K562 (cell line): ENCODE measurements around the gene KCND2. TPM values are rescaled to one million over a fixed set of nuclear protein-coding genes. Genes with fewer than 3 reads are reported as not detected.

Experiments
- ATAC-seq: fragments of 200-7000 bp; cut with Tn5 transposase; 3 replicates; pipeline ENCODE4 v1.9.1; 2020; ENCODE audit warnings: moderate library complexity
- BruUV-seq: library from RNA; stranded (reverse); fragments of 400-500 nt; replicated peaks from 2 replicates; lab custom pipeline; 2021; lab: Mats Ljungman, UMichigan
- CTCF ChIA-PET: fragments of 300-600 bp; formaldehyde crosslinking; extraction: SDS; loops from one replicate; lab custom pipeline; 2021; ENCODE audit warnings: low intra/inter-chr PET ratio; lab: Yijun Ruan, JAX
- POLR2A ChIA-PET: fragments of 300-600, 350-650 bp; sonication (Branson Sonifier 250); formaldehyde crosslinking; extraction: SDS; loops from one replicate; lab custom pipeline; 2021; ENCODE audit warnings: antibody characterized with exemption, inconsistent platforms; lab: Yijun Ruan, JAX
- DNase-seq, 4 experiments: peaks; one replicate each; pipeline versions ENCODE4 v3.0.0 to v3.0.0-alpha.2; 2011 to 2018; ENCODE audit warnings: low spot score in 3 of 4, mixed read lengths in 3 of 4; ENCODE audit errors: extremely low read depth in 1 of 4
- FAIRE-seq: peaks from 2 replicates; lab custom pipeline; 2011; peaks lifted over from hg19 to GRCh38; lab: Jason Lieb, UNC
- H2AFZ ChIP-seq: 2 replicates; pipeline ENCODE4 v1.6.0; 2011; ENCODE audit warnings: low read depth, low read length, control low read depth, inconsistent platforms
- H3K27ac ChIP-seq: fragments of 200-600 bp; 3 replicates; pipeline ENCODE4 v1.8.0; 2011; ENCODE audit warnings: low read depth, mild to moderate bottlenecking, control low read depth, inconsistent platforms, low read length, moderate library complexity, mixed read lengths; ENCODE audit errors: extremely low read depth
- H3K27me3 ChIP-seq, 2 experiments: fragments of 300-600 bp in 1 of 2; 2 replicates in 1 of 2; 3 replicates in 1 of 2; pipeline versions ENCODE4 v1.6.0 to v1.8.0; 2011; ENCODE audit warnings: inconsistent platforms in 2 of 2, low read length in 2 of 2, mild to moderate bottlenecking in 1 of 2, mixed read lengths in 1 of 2, moderate library complexity in 1 of 2; ENCODE audit not compliant: control insufficient read depth in 2 of 2, insufficient read depth in 2 of 2
- H3K36me3 ChIP-seq: fragments of 300-600 bp; 3 replicates; pipeline ENCODE4 v1.8.0; 2011; ENCODE audit warnings: mild to moderate bottlenecking, low read length, inconsistent platforms; ENCODE audit not compliant: control insufficient read depth, insufficient read depth
- H3K4me1 ChIP-seq, 2 experiments: fragments of 200-600 bp in 1 of 2; replicated peaks in 1 of 2; 2 replicates in 1 of 2; 3 replicates in 1 of 2; pipeline versions ENCODE4 v1.5.1 to v1.8.0; 2011; ENCODE audit warnings: inconsistent platforms in 2 of 2, low read length in 2 of 2, mild to moderate bottlenecking in 1 of 2, mixed read lengths in 1 of 2, moderate library complexity in 1 of 2; ENCODE audit not compliant: control insufficient read depth in 2 of 2, insufficient read depth in 2 of 2
- H3K4me2 ChIP-seq: 2 replicates; pipeline ENCODE4 v1.6.1; 2011; ENCODE audit warnings: low read length, control low read depth, inconsistent platforms, mixed read lengths; ENCODE audit not compliant: insufficient read depth
- H3K4me3 ChIP-seq: fragments of 200-600 bp; sonication (generic), shearing (Covaris generic); 2 replicates; pipeline ENCODE4 v1.5.1; 2016; ENCODE audit warnings: control low read depth, inconsistent platforms
- H3K79me2 ChIP-seq: fragments of 200-600 bp; 3 replicates; pipeline ENCODE4 v1.8.0; 2011; ENCODE audit warnings: low read length, inconsistent platforms; ENCODE audit not compliant: control insufficient read depth, insufficient read depth
- H3K9ac ChIP-seq, 2 experiments: 2 replicates each; pipeline versions ENCODE4 v1.6.0 to v1.6.1; 2011; ENCODE audit warnings: low read depth in 2 of 2, low read length in 2 of 2, control low read depth in 1 of 2, inconsistent platforms in 1 of 2, mild to moderate bottlenecking in 1 of 2, mixed read lengths in 1 of 2; ENCODE audit not compliant: insufficient read depth in 1 of 2
- H3K9me1 ChIP-seq: one replicate; pipeline ENCODE4 v1.6.0; 2011; ENCODE audit warnings: inconsistent platforms, mild to moderate bottlenecking, low read length, moderate library complexity; ENCODE audit not compliant: control insufficient read depth, insufficient read depth
- H3K9me3 ChIP-seq: replicated peaks from 2 replicates; pipeline ENCODE4 v1.5.1; 2011; ENCODE audit warnings: low read depth, low read length, inconsistent platforms; ENCODE audit not compliant: control insufficient read depth, insufficient read depth
- H4K20me1 ChIP-seq: replicated peaks from 2 replicates; pipeline ENCODE4 v1.6.1; 2011; ENCODE audit warnings: low read length, inconsistent platforms, mixed read lengths; ENCODE audit not compliant: control insufficient read depth, insufficient read depth
- E2F4 ChIP-seq: sonication (generic); formaldehyde crosslinking; IDR thresholded peaks from 2 replicates; pipeline ENCODE4 v1.8.0; 2022; ENCODE audit warnings: mild to moderate bottlenecking, low read depth, missing genetic modification reagents
- E2F5 ChIP-seq: sonication (generic); formaldehyde crosslinking; IDR thresholded peaks from 2 replicates; pipeline ENCODE4 v1.8.0; 2022; ENCODE audit warnings: mild to moderate bottlenecking, missing genetic modification reagents
- GTF2F1 ChIP-seq: IDR thresholded peaks from 2 replicates; pipeline ENCODE4 v1.6.1; 2011; ENCODE audit warnings: low read depth, low read length, improper control_type of control experiment
- JUN ChIP-seq, 2 experiments: sonication (generic) in 1 of 2; formaldehyde crosslinking in 1 of 2; IDR thresholded peaks; 2 replicates each; pipeline versions ENCODE4 v1.6.1 to v1.8.0; 2012 to 2022; ENCODE audit warnings: borderline replicate concordance in 2 of 2, mild to moderate bottlenecking in 2 of 2, improper control_type of control experiment in 1 of 2, low read depth in 1 of 2, low read length in 1 of 2, missing genetic modification reagents in 1 of 2
- MAFK ChIP-seq: IDR thresholded peaks from 2 replicates; pipeline ENCODE4 v1.6.1; 2011; ENCODE audit warnings: low read length, improper control_type of control experiment
- ZBTB7A ChIP-seq: IDR thresholded peaks from 2 replicates; pipeline ENCODE4 v1.6.1; 2011; ENCODE audit warnings: low read depth, mild to moderate bottlenecking, low read length, moderate library complexity, borderline replicate concordance; ENCODE audit not compliant: control insufficient read depth
- ZNF175 ChIP-seq: fragments of 200-800 bp; sonication (Bioruptor generic); IDR thresholded peaks from 2 replicates; pipeline ENCODE4 v1.6.1; 2016; ENCODE audit warnings: low read depth, mild to moderate bottlenecking, missing genetic modification characterization, missing compliant biosample characterization
- ZNF354B ChIP-seq: fragments of 250-450 bp; sonication (Bioruptor Pico); IDR thresholded peaks from 2 replicates; pipeline ENCODE4 v1.4.0; 2020
- WGBS: fragments of 100-300 bp; shearing (Covaris generic); methylation state at CpG from one replicate; pipeline ENCODE4 v1.1.6; 2016; ENCODE audit warnings: low coverage, mixed read lengths; ENCODE audit not compliant: insufficient coverage; ENCODE audit errors: missing lambda C conversion rate; 5-methylcytosine and 5-hydroxymethylcytosine counted together
- in situ Hi-C: fragments of 300-500 bp; cut with MboI; formaldehyde crosslinking; loops from 4 replicates; pipeline ENCODE4 v1.15.0; 2018; ENCODE audit warnings: inconsistent platforms, mixed read lengths
- intact Hi-C: fragments of 100-400 bp; cut with micrococcal nuclease; formaldehyde crosslinking; loops from 2 replicates; pipeline ENCODE4 v1.14.2; 2022
- polyA plus RNA-seq, 8 experiments: library from polyadenylated mRNA; depleted of rRNA in 4 of 8; stranded (reverse) in 5 of 8; unstranded in 3 of 8; fragments of >200 nt; fragmentation: Nextera tagmentation in 2 of 8; fragmentation: Illumina TruSeq in 1 of 8; extraction: Ambion mirVana in 2 of 8; extraction: Trizol in 1 of 8; gene quantifications; 2 replicates each; pipeline versions ENCODE4 v1.2.1 to v1.2.3, GENCODE V29; 2011 to 2014; ENCODE audit warnings: inconsistent platforms in 1 of 8, missing spikeins in 1 of 8
- total RNA-seq, 7 experiments: library from RNA; depleted of rRNA in 6 of 7; stranded (reverse); fragments of >200 nt in 6 of 7; fragmentation: Illumina TruSeq in 2 of 7; extraction: Trizol in 2 of 7; gene quantifications; 2 replicates each; pipeline versions ENCODE4 v1.2.1 to v1.2.3, GENCODE V29; 2011 to 2021; ENCODE audit warnings: low replicate concordance in 1 of 7
- TF ChIP-seq, protein P1 (sequence below): conservative IDR thresholded peaks from 2 replicates; pipeline ENCODE4 v1.6.1; 2011; ENCODE audit warnings: low read depth, mild to moderate bottlenecking, low read length; ENCODE audit not compliant: control insufficient read depth
- TF ChIP-seq, protein P2 (sequence below): fragments of 450-650 bp; IDR thresholded peaks from 2 replicates; pipeline ENCODE4 v1.6.1; 2016; ENCODE audit warnings: missing biosample characterization, missing genetic modification characterization

The KCND2 gene
- total and polyA plus RNA-seq, 9 of the 15 experiments (the other 6 are each of a cell fraction or from before 2014, with no cell fraction given) = 0.03 to 0.12 TPM; not detected in 7

- Histone ChIP-seq H3K9me3 (no peaks in the 10 kb centered on the region), H3K9me1 (no peaks in the 10 kb centered on the region), H3K4me1 (no peaks in the 10 kb centered on the region), H3K27ac (no peak overlapping the region), H3K9ac (no peak overlapping the region), H3K27me3 (no peaks in the 10 kb centered on the region; a peak in 1 of 5 replicates), H3K36me3 (no peaks in the 10 kb centered on the region), H2AFZ (no peak overlapping the region), H4K20me1 (no peaks in the 10 kb centered on the region), H3K4me2 (no peak overlapping the region), H3K4me3 (no peak overlapping the region), H3K79me2 (no peaks in the 10 kb centered on the region)
- DNase-seq (no peak), ATAC-seq (no peak), FAIRE-seq (no peak)
- POLR2A ChIA-PET = no interaction called here
- in situ Hi-C loops (no loop called here), intact Hi-C loops (no loop called here)
- TF ChIP-seq E2F4 (CRISPR knock-in tag) (no peak), E2F5 (no peak), ZBTB7A (no peak), JUN (IDR thresholded peaks at IDR 0.05; ENCODE audit: borderline replicate concordance, low read depth, low read length) (no peak), JUN (CRISPR knock-in tag; IDR thresholded peaks at IDR 0.05; ENCODE audit: borderline replicate concordance) (no peak), ZNF354B (no peak), GTF2F1 (no peak), MAFK (no peak), ZNF175 (CRISPR knock-in tag) (no peak)
- TF ChIP-seq, protein P1, sequence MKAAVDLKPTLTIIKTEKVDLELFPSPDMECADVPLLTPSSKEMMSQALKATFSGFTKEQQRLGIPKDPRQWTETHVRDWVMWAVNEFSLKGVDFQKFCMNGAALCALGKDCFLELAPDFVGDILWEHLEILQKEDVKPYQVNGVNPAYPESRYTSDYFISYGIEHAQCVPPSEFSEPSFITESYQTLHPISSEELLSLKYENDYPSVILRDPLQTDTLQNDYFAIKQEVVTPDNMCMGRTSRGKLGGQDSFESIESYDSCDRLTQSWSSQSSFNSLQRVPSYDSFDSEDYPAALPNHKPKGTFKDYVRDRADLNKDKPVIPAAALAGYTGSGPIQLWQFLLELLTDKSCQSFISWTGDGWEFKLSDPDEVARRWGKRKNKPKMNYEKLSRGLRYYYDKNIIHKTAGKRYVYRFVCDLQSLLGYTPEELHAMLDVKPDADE = no peak
- TF ChIP-seq, protein P2, sequence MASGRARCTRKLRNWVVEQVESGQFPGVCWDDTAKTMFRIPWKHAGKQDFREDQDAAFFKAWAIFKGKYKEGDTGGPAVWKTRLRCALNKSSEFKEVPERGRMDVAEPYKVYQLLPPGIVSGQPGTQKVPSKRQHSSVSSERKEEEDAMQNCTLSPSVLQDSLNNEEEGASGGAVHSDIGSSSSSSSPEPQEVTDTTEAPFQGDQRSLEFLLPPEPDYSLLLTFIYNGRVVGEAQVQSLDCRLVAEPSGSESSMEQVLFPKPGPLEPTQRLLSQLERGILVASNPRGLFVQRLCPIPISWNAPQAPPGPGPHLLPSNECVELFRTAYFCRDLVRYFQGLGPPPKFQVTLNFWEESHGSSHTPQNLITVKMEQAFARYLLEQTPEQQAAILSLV (tag) = no peak
- BruUV-seq = no TSS peak
- CTCF ChIA-PET = no interaction called here
- WGBS = 0% methylated on average over 2 of the region's 2 CpGs
Measured at GRCh38 chr7:120760050-120760449, 487.1 kb downstream of the KCND2 start.
